T-helper 22 cell (primary cell): ENCODE measurements around the gene TMSB10.
"Not testable (repeated sequence)": the region's sequence is repeated elsewhere in the genome, so short reads cannot be mapped to it uniquely, and the experiment has no call there.

Source experiments
- DNase-seq: peaks from one replicate; pipeline ENCODE4 v3.0.0-alpha.2; 2020; ENCODE audit warnings: low read depth

The TMSB10 gene

DNA sequence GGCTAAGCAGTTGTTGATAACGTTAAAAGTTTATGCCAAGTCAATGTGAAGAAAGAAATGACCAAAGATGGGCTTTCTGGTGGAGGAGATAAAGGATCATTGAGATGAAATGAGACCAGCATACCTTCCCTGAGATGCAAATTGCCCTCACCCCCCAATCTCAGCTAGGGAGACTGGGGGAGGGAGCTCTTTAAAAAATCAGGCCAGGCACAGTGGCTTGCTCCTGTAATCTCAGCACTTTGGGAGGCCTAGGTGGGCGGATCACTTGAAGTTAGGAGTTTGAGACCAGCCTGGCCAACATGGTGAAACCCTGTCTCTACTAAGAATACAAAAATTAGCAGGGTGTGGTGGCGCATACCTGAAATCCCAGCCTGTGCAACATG lies 34.6 kb downstream of the TMSB10 start:
- DNase-seq = no peak

DNA sequence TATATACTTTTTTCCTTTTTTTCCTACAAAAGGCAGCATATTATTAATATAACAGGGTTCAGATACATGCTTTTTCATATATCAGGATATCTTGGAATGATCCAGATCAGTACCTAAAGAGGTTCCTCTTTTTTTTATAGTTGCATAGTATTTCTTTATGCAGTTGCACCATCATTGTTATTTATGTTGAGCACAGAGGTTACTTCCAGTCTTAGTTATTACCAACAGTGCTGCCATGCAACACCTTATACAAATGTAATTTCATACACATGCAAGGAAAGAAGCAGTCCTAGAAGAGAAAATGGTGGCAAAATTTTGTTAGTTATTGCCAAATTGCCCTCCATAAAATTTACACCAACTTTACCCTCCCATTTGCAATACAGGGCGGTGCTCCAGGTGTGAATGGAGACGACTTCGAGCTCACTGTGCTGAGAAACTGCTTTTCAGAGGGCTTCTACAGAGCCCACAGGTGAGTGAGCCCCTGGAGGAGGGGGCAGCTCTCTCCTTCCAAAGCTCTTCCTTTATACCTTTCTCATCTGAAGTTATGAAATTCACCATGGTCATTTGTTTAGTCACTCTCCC lies 35.5 kb downstream of the TMSB10 start:
- no peak for DNase-seq

DNA sequence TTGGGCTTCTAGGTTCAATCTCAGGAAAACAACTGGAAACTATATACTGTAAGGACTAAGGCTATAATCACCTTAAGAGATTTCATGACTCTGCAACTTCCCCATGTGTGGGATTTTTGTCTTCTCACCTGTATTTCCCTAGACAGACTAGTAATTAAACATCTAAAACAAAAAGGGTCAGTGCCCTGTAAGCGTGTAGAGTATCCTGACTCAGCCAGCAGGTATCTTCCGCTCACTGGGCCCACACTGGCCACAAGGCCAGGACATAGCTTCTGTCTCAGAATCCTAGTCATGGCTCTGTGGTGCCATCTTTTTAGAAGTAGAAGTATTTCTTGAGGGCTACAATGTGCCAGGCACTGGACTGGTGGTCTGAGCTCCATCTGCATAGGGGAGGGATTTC lies 36.7 kb downstream of the TMSB10 start:
- no peak for DNase-seq

DNA sequence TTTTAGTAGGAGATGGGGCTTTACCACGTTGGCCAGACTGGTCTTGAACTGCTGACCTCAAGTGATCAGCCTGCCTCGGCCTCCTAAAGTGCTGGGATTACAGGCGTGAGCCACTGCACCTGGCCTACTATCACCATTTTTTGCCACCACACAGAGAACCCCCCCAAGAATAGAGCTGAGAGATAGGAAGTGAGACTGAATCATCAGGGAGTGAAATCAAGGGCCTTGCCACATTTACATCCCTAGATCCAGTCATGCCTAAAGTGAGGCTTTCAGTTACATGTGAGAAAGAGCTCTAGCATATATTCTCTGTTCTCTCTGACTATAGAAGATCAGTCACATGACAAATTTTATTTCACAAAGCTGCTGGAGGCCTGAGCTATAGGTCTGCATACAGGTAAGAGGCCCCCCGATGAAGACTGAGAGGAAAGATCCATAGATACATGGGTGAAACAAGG lies 37.5 kb downstream of the TMSB10 start:
- DNase-seq = no peak

- DNase-seq = no peak
Measured at GRCh38 chr2:84944295-84944909, 38.9 kb downstream of the TMSB10 start.

GRCh38 chr2:84945838-84946203 lies 40.4 kb downstream of the TMSB10 start:
- not testable (repeated sequence) for DNase-seq

DNA sequence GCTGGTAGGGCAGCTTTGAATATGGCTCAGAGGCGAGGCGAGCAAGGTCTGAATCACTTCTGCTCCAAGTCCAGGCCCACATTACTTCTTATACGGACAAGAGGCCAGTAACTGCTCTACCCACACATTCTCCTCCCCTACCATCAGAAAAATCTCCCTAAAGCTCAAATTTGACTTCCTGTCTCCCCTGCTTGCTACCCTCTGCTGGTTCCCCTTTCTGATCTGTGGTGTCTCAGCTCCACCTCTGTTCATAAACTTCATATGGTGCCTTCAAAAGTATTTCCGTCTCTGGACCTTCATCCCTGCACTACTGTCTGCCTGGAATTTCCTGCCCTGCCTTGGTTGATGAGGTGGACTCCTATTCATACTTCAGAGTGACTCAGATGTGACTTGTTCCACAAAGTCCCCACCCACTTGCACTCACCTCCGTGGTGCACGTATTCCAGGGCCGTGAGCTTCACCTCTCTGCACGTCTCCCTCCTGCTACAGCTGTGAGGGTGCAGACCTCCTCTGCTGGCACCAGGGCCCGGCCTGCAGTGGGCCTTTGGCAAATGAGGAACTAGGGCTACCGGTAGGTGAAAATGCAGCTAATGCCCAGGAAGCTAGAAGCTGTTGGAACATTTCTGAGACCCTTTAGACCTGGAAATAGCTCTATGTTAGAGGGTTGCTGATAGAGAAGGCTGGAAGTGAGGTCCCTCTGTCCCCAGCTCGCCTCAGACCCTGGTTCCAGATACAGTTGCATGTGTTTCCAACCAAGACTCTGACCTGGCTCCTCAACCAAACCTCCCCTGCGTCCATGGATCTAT lies 41.0 kb downstream of the TMSB10 start:
- peak; percentile 21 for DNase-seq

DNA sequence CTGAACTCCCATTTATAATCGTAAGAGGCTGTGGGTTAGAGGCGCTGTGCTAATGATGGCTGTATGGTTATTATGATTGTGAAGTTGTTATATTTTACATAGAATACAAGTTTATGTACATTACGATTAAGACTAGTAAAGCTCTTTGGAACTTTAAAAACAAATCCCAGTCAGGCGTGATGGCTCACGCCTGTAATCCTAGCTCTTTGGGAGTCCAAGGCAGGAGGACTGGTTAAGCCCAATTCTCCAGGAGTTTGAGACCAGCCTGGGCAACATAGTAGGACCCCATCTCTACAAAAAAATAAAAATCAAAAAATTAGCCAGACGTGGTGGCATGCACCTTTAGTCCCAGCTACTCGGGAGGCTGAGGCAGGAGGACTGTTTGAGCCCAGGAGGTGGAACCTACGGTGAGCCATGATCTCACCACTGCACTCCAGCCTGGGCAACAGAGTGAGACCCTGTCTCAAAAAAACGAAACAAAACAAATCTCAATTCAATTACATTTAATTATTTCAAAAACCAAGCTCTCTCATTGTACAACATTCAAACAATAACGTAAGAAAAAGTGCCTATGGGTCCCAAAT lies 41.6 kb downstream of the TMSB10 start:
- DNase-seq = no peak

DNA sequence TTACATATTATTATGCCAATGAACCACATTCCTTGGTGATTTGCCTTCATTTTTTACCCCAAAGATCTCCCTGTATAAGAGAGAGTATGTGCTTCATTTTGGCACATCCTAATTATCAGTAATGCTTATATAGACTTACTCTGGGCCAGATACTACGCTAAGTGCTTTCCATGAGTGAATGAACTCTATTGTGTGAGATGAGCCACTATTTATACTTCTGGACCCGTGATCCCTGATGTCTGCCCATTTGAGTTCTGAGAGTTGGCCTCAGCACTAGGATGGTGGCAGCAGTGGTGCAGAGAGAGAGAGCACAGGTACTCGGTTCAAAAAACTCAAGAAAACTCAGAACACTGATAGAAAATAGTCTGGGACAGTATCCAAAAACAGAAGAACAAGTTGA lies 48.1 kb downstream of the TMSB10 start:
- no peak for DNase-seq

GRCh38 chr2:84954329-84954728 lies 48.9 kb downstream of the TMSB10 start:
- DNase-seq = no peak
